K562 (cell line): ENCODE measurements around the gene ZNF586. TPM values are rescaled to one million over a fixed set of nuclear protein-coding genes. Genes with fewer than 3 reads are reported as not detected.

ENCODE experiments used
- ETV5 ChIP-seq: sonication (generic); formaldehyde crosslinking; IDR thresholded peaks from 2 replicates; pipeline ENCODE4 v1.4.0; 2020; ENCODE audit warnings: low read depth, mild to moderate bottlenecking, missing genetic modification reagents
- KDM1A ChIP-seq, 2 experiments: fragments of 450-650 bp; IDR thresholded peaks; 2 replicates each; pipeline ENCODE4 v1.6.1; 2016; ENCODE audit warnings: mild to moderate bottlenecking in 2 of 2
- MECOM ChIP-seq: fragments of 250-450 bp; sonication (Bioruptor Pico); IDR thresholded peaks from 2 replicates; pipeline ENCODE4 v1.8.0; 2022; ENCODE audit warnings: inconsistent platforms
- MGA ChIP-seq: fragments of 450-650 bp; IDR thresholded peaks from 2 replicates; pipeline ENCODE4 v1.6.1; 2016; ENCODE audit warnings: mild to moderate bottlenecking, moderate library complexity
- NELFE ChIP-seq: IDR thresholded peaks from 2 replicates; pipeline ENCODE4 v1.6.1; 2011; ENCODE audit warnings: mild to moderate bottlenecking; ENCODE audit not compliant: insufficient read depth, insufficient read length
- RAD51 ChIP-seq: fragments of 450-650 bp; IDR thresholded peaks from 2 replicates; pipeline ENCODE4 v1.7.1; 2016; ENCODE audit warnings: low read depth, mild to moderate bottlenecking, borderline replicate concordance
- STAT5B ChIP-seq: fragments of 250-450 bp; sonication (Bioruptor Pico); IDR thresholded peaks from 2 replicates; pipeline ENCODE4 v1.8.0; 2021; ENCODE audit warnings: mild to moderate bottlenecking, inconsistent platforms
- ZEB2 ChIP-seq: fragments of 450-650 bp; IDR thresholded peaks from 2 replicates; pipeline ENCODE4 v1.6.1; 2016
- ZNF445 ChIP-seq: fragments of 250-450 bp; sonication (Bioruptor Pico); IDR thresholded peaks from 2 replicates; pipeline ENCODE4 v1.4.0; 2020; ENCODE audit warnings: low read depth, mild to moderate bottlenecking, moderate library complexity
- ZNF639 ChIP-seq, 2 experiments: fragments of 200-800 bp in 1 of 2; sonication (Bioruptor generic) in 1 of 2; sonication (generic) in 1 of 2; formaldehyde crosslinking in 1 of 2; IDR thresholded peaks in 1 of 2; conservative IDR thresholded peaks in 1 of 2; 2 replicates each; pipeline versions ENCODE4 v1.5.0 to v1.6.1; 2016 to 2020; ENCODE audit warnings: missing compliant biosample characterization in 1 of 2, missing genetic modification characterization in 1 of 2, missing genetic modification reagents in 1 of 2
- ZNF696 ChIP-seq: fragments of 250-450 bp; sonication (Bioruptor Pico); conservative IDR thresholded peaks from 2 replicates; pipeline ENCODE4 v1.4.0; 2020; ENCODE audit warnings: mild to moderate bottlenecking, moderate library complexity
- polyA plus RNA-seq, 8 experiments: library from polyadenylated mRNA; depleted of rRNA in 4 of 8; stranded (reverse) in 5 of 8; unstranded in 3 of 8; fragments of >200 nt; fragmentation: Nextera tagmentation in 2 of 8; fragmentation: Illumina TruSeq in 1 of 8; extraction: Ambion mirVana in 2 of 8; extraction: Trizol in 1 of 8; gene quantifications; 2 replicates each; pipeline versions ENCODE4 v1.2.1 to v1.2.3, GENCODE V29; 2011 to 2014; ENCODE audit warnings: inconsistent platforms in 1 of 8, missing spikeins in 1 of 8
- total RNA-seq, 7 experiments: library from RNA; depleted of rRNA in 6 of 7; stranded (reverse); fragments of >200 nt in 6 of 7; fragmentation: Illumina TruSeq in 2 of 7; extraction: Trizol in 2 of 7; gene quantifications; 2 replicates each; pipeline versions ENCODE4 v1.2.1 to v1.2.3, GENCODE V29; 2011 to 2021; ENCODE audit warnings: low replicate concordance in 1 of 7
- TF ChIP-seq, protein P1 (sequence below), 2 experiments: fragments of 250-450 bp in 1 of 2; fragments of 450-650 bp in 1 of 2; sonication (Bioruptor Pico) in 1 of 2; IDR thresholded peaks; 2 replicates each; pipeline versions ENCODE4 v1.6.1 to v1.8.0; 2016 to 2021; ENCODE audit warnings: mild to moderate bottlenecking in 2 of 2, moderate library complexity in 2 of 2, missing compliant biosample characterization in 1 of 2, missing genetic modification characterization in 1 of 2

ZNF586 gene
- total and polyA plus RNA-seq, 9 of the 15 experiments (the other 6 are each of a cell fraction or from before 2014, with no cell fraction given), result 2.5 to 12.6 (median 8.4) TPM

- TF ChIP-seq MGA, result peak; percentile 65
- no peak for TF ChIP-seq ZEB2
- no peak for TF ChIP-seq RAD51
- TF ChIP-seq ZNF639 (CRISPR knock-in tag; conservative IDR thresholded peaks at IDR 0.05 in 1 of 2, IDR thresholded peaks at IDR 0.05 in 1 of 2), result no peak
- no peak for TF ChIP-seq KDM1A (IDR thresholded peaks at IDR 0.05)
- TF ChIP-seq, protein P1, sequence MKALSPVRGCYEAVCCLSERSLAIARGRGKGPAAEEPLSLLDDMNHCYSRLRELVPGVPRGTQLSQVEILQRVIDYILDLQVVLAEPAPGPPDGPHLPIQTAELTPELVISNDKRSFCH (CRISPR knock-in tag; IDR thresholded peaks at IDR 0.05), result no peak
- TF ChIP-seq, protein P1 (tag; IDR thresholded peaks at IDR 0.05), result no peak
- TF ChIP-seq STAT5B (CRISPR knock-in tag), result no peak
- peak; percentile 66; the same call in 1 of the 2 replicates for TF ChIP-seq ETV5 (CRISPR knock-in tag)
- no peak for TF ChIP-seq ZNF445 (CRISPR knock-in tag)
- TF ChIP-seq NELFE, result no peak
- no peak for TF ChIP-seq ZNF696
- TF ChIP-seq MECOM (CRISPR knock-in tag), result no peak
These were observed at the start of gene ZNF586 (continued) for GRCh38 chr19:57769345-57770131.
